HG03460 (cell line): ENCODE measurements around the gene PHF21B.
"Not testable (repeated sequence)": the region's sequence is repeated elsewhere in the genome, so short reads cannot be mapped to it uniquely, and the experiment has no call there.

ENCODE experiments used
- ATAC-seq: cut with Tn5 transposase; IDR thresholded peaks from one replicate; pipeline ENCODE4 v1.9.1; 2021; ENCODE audit not compliant: unreplicated experiment

Gene PHF21B

DNA sequence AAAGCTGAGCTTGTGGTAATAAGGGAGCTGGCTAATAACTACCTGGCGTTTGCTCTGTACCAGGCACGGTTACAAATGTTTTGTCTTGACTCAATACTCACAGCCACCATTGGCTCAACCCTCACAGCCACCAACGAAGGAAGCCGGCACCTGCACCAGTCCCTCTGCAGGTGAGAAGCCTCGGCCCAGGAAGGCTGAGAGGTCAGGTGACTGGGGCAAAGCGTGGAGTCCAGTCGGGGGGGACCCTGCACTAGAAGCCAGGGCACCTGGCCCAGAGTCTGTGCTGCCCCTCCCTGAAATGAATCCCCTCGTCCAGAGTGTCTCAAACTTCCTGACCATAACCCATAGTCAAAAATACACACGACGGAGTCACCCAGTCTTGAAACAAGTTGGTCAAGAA, 90.1 kb downstream of the PHF21B start:
- ATAC-seq = no peak

DNA sequence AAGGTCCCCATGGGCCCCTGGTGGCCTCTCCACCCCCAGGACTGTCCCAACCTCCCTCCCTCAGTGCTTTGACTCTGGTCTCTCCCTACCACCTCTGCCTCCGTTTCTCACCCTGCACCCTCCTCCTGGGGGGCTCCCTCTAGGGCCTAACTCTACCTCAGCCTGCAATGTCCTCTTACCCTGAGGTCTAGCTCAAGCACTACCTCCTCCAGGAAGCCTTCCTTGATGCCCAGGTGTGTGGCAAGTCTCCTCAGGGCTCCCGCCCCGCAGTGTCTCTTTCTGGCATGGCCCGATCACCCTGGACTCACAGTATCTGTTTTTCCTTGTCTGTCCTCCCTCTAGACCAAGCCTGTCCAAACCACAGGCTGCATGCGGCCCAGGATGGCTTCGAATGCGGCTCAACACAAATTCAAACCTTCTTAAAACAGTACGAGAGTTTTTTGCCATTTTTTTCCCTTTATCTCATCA, 90.8 kb downstream of the PHF21B start:
- ATAC-seq = no peak

- no peak for ATAC-seq
Measured at GRCh38 chr22:44918166-44918924, 91.5 kb downstream of the PHF21B start.

DNA sequence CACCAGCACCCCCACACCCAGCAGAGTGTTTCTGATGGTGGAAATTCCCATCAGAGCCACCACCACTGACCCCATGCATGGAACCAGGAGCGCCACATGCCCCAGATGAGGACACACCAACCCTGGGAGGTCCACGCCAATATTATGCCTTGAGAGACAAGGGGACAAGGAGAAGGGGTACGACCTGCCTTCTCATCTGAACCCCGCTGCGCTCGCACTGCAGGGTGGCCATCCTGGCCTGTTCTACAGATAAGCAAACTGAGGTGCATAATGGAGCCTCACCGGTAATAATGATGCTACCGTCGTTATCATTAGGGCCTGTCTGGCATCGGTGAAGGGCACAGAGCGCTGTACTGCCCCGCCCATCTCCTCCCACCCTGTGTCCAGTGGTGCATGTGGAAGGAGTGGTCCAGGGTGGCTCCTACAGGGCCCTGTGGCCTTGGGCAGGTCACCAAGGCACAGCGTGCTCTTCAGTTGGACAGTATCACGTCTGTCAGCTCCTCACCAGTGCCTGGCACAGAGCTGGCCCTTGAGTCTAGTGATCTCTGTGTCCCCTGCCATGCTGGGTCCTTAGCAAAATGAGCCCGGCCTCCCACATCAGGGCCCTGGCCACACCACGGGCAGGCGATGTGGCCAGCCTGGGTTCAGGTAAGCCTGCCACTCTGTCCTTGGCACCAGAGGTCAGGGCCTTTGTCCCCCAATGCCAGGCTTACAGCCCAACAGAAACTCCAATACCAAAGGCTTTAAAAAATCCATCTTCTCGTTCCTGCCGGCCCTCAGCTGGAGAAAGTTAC, 92.2 kb downstream of the PHF21B start:
- no peak for ATAC-seq

- ATAC-seq = no peak
Measured at GRCh38 chr22:44916281-44917231, 93.2 kb downstream of the PHF21B start.

GRCh38 chr22:44915441-44915840, 94.4 kb downstream of the PHF21B start:
- no peak for ATAC-seq

- ATAC-seq = no peak
Measured at GRCh38 chr22:44914026-44914721, 95.6 kb downstream of the PHF21B start.

- no peak for ATAC-seq
Measured at GRCh38 chr22:44913198-44913983, 96.4 kb downstream of the PHF21B start.

DNA sequence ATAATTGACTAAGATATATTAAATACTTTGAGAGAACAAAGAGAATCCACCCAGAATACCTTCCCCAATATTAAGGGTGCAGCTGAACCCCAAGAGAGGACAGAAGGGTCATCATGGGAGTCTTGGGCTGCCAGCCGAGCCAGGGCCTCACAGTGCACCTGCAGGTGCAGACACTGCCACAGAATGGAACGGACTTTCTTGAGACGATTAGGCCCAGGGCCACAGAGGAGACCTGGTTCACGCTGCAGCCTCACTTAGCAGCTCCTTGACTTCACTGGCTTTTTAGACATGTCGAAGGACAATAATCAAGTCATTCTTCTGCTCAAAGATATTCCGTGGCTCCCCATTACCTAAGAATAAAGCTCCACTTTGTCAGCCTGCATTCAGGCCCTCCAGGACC, 100.6 kb downstream of the PHF21B start:
- ATAC-seq = no peak

DNA sequence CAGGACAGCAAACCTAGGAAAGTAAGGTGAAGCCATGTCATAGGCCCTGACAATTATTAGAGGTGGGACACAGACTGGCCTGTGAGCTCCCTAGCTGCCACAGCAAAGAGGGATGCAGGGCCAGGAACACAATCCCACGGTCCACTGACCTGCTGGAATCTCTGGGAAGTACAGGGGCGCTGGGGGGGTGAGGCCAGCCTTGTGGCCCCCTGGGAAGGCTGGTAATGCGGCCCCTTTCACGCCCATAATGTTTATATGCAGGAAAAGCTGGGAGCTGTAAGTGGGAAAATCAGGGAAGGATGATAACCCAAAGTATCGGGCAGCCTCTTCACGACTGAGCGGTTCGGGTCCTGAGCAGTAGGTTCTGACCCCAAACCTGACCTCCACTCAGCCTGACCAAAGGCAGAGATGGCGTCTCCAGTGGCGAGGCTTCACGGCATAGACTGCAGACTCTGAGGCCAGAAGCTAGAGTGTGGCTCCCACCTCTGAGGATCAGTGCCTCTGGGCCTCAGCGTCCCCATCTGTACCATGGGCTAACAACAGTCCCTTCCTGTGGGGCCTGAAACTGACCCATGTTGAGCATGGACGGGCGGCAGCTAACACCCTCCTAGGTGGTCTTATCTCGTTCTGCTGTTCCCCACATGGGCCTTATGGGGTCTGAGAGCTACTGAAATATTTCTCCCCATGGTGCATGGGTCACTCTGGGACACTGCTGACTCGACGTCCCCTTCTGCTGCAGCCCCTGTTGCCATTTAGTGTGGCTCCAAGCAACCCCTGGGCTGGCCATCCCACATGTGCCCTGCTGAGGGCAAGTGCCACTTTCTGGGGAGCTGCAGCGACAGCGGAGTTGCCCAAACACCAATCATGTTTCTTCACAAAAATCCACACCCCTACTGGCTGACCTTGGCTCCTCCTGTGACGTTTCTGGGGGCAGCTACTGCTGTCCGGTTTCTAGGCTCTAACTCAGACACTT, 101.8 kb downstream of the PHF21B start:
- ATAC-seq = no peak

DNA sequence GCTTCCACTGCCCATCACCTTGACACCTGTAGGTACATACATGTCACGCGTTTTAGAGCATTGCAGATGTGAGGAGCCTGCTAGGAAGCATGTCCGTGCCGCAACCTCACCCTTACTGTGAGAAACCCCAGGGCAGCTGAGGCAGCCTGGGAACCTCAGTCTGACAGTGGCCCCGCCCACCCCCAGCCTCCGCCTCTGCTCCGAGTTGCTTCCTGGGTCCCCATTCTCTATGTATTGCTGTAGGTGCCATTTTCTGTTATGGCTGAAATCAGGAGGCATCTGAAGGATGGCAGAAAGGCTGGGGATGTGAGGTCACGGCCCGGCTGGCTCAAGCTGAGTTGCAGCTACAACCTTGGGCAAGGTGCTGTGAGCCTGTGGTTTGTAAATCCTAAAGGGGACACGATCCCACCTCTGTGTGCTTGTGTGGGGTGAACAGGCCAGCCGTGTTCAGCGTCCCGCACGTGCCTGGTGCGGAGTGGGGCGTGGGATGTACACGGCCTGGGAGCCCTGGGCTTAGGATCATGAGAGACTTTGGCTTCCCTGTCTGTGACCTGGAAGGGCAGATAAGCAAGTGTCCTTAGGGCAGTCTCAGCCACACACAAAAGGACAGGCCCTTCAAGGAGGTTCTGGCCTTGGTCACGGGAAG, 102.7 kb downstream of the PHF21B start:
- no peak for ATAC-seq

GRCh38 chr22:44906248-44906936, 103.4 kb downstream of the PHF21B start:
- ATAC-seq = no peak

DNA sequence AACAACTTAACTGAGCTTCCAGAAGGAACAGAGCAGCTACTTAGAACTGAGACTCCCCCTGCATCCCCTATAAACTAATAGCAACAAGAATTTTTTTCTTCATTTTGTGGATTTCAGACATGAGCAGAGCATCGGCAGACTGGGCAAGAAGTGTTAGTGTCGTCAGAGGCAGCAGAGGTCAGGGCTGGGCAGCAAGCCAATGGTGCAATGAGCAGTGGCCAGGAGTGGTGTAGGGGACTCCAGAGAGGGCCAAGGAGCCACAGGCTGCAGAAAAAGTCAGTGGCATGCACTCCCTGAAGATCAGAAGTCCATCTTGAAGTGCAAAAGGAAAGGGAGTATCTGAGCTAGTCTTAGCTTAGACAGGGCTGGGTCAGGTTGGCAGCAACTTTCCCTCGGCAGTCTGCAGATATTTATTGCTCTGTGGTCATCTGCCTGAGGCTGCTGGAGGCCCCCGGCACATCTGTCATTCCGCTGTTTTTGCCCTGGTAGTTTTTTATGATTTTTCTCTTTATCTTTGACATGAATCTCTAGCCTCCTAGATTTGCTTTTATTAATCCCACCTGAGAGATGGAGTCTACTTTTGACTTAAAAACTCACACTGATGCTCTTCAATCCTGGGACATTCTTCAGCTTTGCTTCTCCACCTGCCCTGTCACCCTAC, 105.2 kb downstream of the PHF21B start:
- not testable (repeated sequence) for ATAC-seq

- ATAC-seq = not testable (repeated sequence)
Measured at GRCh38 chr22:44903164-44903563, 106.6 kb downstream of the PHF21B start.

DNA sequence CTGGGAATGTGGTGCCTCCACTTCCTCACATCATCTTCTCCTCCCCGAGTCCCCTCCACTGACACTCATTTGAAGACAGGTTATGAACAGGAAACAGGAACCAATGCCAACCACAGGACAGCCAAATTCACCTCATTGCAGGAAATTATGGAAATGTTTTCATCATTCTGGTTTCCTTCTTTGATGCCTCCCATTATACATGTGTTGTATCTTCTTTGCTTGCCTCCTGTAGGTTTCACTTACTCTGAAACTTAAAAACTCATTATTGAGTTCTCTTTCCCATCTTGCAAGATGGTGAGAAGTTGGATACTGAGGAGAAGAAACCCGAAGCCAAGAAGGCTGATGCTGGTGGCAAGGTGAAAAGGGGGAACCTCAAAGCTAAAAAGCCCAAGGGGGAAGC, 108.5 kb downstream of the PHF21B start:
- no peak for ATAC-seq

DNA sequence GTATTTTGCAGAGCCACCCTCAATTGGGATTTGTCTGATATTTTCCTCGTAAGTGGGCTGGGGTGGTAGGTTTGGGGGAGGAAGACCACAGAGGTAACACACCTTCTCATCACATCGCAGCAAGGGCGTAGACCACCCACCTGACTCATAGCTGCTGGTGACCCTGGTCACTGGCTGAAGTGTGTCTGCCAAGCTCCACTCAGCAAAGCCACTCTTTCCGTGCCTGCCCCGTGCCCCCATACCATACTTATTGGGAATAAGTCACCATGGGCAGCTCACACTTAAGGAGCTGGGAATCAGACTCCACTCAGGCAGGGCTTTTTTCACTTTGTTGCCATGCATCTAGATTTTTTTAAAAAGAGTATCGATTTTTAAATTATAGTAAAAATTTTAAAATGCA, 111.6 kb downstream of the PHF21B start:
- ATAC-seq = no peak
